OCI-LY7 (cell line): ENCODE data around the gene CNTN4. TPM values are rescaled to one million over a fixed set of nuclear protein-coding genes. Genes with fewer than 3 reads are reported as not detected.

Source experiments
- BruUV-seq: library from RNA; stranded (reverse); fragments of 400-500 nt; replicated peaks from 2 replicates; lab custom pipeline; 2021; lab: Mats Ljungman, UMichigan
- CTCF ChIA-PET: fragments of 300-600 bp; sonication (Branson Sonifier 250); formaldehyde crosslinking; loops from one replicate; lab custom pipeline; 2022; ENCODE audit warnings: antibody characterized with exemption; ENCODE audit not compliant: unreplicated experiment; lab: Charles Lee
- POLR2A ChIA-PET: fragments of 300-600 bp; sonication (Branson Sonifier 250); formaldehyde crosslinking; loops from one replicate; lab custom pipeline; 2022; ENCODE audit warnings: antibody characterized with exemption; lab: Charles Lee
- DNase-seq: peaks from one replicate; pipeline ENCODE4 v3.0.0-alpha.2; 2015; ENCODE audit warnings: low spot score
- H2AFZ ChIP-seq: fragments of 200-600 bp; sonication (generic), shearing (Covaris generic); 2 replicates; pipeline ENCODE4 v1.6.1; 2014; ENCODE audit warnings: mild to moderate bottlenecking, antibody characterized with exemption, low read length, moderate library complexity
- H3K27ac ChIP-seq: fragments of 200-600 bp; sonication (generic); 2 replicates; pipeline ENCODE4 v1.5.1; 2014; ENCODE audit warnings: mixed run types, low read depth, mild to moderate bottlenecking, moderate library complexity, low read length, inconsistent platforms; ENCODE audit not compliant: poor library complexity, severe bottlenecking
- H3K36me3 ChIP-seq: fragments of 200-600 bp; sonication (generic); 2 replicates; pipeline ENCODE4 v1.6.1; 2014; ENCODE audit warnings: mild to moderate bottlenecking, antibody characterized with exemption, low read length, moderate library complexity, mixed read lengths; ENCODE audit not compliant: insufficient read depth
- H3K4me1 ChIP-seq: fragments of 200-600 bp; sonication (generic); 2 replicates; pipeline ENCODE4 v1.5.1; 2014; ENCODE audit warnings: mild to moderate bottlenecking, low read length; ENCODE audit not compliant: insufficient read depth, poor library complexity, severe bottlenecking
- H3K4me2 ChIP-seq: fragments of 200-600 bp; sonication (generic); 2 replicates; pipeline ENCODE4 v1.6.1; 2014; ENCODE audit warnings: mild to moderate bottlenecking, low read length
- H3K4me3 ChIP-seq: fragments of 200-600 bp; sonication (generic); 2 replicates; pipeline ENCODE4 v1.5.1; 2014; ENCODE audit warnings: mild to moderate bottlenecking, low read depth, low read length; ENCODE audit not compliant: poor library complexity, severe bottlenecking
- H3K79me2 ChIP-seq: fragments of 200-600 bp; sonication (generic); 2 replicates; pipeline ENCODE4 v1.6.1; 2016; ENCODE audit warnings: low read depth, mild to moderate bottlenecking, low read length, moderate library complexity, mixed read lengths; ENCODE audit not compliant: insufficient read depth
- H3K9me2 ChIP-seq: fragments of 200-600 bp; sonication (generic); 2 replicates; pipeline ENCODE4 v1.6.1; 2016; ENCODE audit warnings: mild to moderate bottlenecking, low read length, mixed read lengths; ENCODE audit not compliant: insufficient read depth
- H3K9me3 ChIP-seq: fragments of 200-600 bp; sonication (generic); 2 replicates; pipeline ENCODE4 v1.6.1; 2014; ENCODE audit warnings: mild to moderate bottlenecking, mixed run types, low read length, mixed read lengths
- H4K20me1 ChIP-seq: fragments of 200-600 bp; sonication (generic); 2 replicates; pipeline ENCODE4 v1.6.1; 2014; ENCODE audit warnings: mild to moderate bottlenecking, antibody characterized with exemption, low read length, moderate library complexity, mixed read lengths; ENCODE audit not compliant: insufficient read depth
- EZH2phosphoT487 ChIP-seq: fragments of 200-600 bp; sonication (generic); IDR thresholded peaks from 2 replicates; pipeline ENCODE4 v1.6.1; 2018; ENCODE audit warnings: low read depth, borderline replicate concordance, mild to moderate bottlenecking, mixed run types, antibody characterized with exemption, low read length, moderate library complexity, mixed read lengths
- intact Hi-C: fragments of 100-400 bp; cut with micrococcal nuclease; formaldehyde crosslinking; loops from one replicate; pipeline ENCODE4 v1.10.0; 2022; ENCODE audit not compliant: unreplicated experiment
- total RNA-seq, 2 experiments: library from RNA; depleted of rRNA in 1 of 2; stranded (reverse); fragments of >200 nt in 1 of 2; shearing (Covaris generic) in 1 of 2; gene quantifications; 2 replicates each; pipeline ENCODE4 v1.2.3, GENCODE V29; 2014 to 2022
- TF ChIP-seq, protein P1 (sequence below): fragments of 200-600 bp; sonication (generic); conservative IDR thresholded peaks from 2 replicates; pipeline ENCODE4 v1.5.1; 2014; ENCODE audit warnings: mild to moderate bottlenecking, antibody characterized with exemption, low read length, moderate library complexity, mixed read lengths

The CNTN4 gene
- total RNA-seq, 2 experiments from 2014 or later, result not detected

DNA sequence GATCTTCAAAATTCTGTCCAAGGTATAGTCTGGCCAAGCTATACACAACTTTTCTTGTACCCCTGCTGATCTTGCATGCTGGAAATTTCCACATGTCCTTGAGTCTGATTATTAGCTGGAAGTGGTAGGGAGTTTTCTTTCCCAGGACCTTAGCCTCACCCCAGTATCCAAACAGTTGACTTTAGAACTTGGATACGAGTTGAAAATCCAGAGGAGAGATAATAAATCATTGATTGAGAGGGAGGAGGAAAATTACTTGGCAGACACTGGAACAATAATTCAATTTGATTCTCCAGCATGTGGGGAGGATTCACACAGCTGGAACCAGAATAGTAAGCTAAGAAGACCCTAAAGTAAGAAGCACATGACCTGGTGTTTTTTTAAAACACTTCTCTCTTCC, 895.1 kb downstream of the CNTN4 start:
- Histone ChIP-seq H3K9me2 (no peaks in the 10 kb centered on the region), H2AFZ (no peak overlapping the region), H3K9me3 (no peaks in the 10 kb centered on the region), H4K20me1 (no peaks in the 10 kb centered on the region), H3K4me2 (no peak overlapping the region), H3K4me3 (no peak overlapping the region), H3K79me2 (no peaks in the 10 kb centered on the region), H3K27ac (no peak overlapping the region), H3K4me1 (no peaks in the 10 kb centered on the region), H3K36me3 (no peaks in the 10 kb centered on the region)
- POLR2A ChIA-PET, result no interaction called here
- CTCF ChIA-PET, result no interaction called here
- TF ChIP-seq, protein P1, sequence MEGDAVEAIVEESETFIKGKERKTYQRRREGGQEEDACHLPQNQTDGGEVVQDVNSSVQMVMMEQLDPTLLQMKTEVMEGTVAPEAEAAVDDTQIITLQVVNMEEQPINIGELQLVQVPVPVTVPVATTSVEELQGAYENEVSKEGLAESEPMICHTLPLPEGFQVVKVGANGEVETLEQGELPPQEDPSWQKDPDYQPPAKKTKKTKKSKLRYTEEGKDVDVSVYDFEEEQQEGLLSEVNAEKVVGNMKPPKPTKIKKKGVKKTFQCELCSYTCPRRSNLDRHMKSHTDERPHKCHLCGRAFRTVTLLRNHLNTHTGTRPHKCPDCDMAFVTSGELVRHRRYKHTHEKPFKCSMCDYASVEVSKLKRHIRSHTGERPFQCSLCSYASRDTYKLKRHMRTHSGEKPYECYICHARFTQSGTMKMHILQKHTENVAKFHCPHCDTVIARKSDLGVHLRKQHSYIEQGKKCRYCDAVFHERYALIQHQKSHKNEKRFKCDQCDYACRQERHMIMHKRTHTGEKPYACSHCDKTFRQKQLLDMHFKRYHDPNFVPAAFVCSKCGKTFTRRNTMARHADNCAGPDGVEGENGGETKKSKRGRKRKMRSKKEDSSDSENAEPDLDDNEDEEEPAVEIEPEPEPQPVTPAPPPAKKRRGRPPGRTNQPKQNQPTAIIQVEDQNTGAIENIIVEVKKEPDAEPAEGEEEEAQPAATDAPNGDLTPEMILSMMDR, result no peak
- no peak for TF ChIP-seq EZH2phosphoT487
- no TSS peak for BruUV-seq
- DNase-seq, result no peak
- intact Hi-C loops, result loop anchor here (1.0 kb wide), 1 partner anchor 33 kb away; no protein-coding TSS in a partner anchor

DNA sequence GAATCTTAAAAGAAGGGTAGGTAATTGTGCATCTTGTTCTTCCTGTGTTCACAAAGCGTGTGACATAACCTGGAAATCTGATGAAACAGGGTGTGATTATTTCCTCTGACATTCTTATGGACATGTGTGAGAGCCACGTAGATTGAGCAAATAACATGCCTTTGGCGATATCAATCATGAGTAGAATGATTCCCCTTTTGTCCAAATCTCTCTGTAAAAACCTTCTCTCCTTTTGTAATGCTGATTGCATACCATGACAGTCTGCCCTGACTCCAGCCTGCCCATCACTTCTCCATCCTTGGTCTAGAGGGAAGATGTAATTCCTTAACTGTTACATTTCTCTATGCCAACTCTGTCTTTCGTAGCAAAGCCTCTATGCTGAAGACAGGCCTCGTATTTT, 896.5 kb downstream of the CNTN4 start:
- no TSS peak for BruUV-seq
- no peak overlapping the region for H2AFZ ChIP-seq
- CTCF ChIA-PET, result no interaction called here

DNA sequence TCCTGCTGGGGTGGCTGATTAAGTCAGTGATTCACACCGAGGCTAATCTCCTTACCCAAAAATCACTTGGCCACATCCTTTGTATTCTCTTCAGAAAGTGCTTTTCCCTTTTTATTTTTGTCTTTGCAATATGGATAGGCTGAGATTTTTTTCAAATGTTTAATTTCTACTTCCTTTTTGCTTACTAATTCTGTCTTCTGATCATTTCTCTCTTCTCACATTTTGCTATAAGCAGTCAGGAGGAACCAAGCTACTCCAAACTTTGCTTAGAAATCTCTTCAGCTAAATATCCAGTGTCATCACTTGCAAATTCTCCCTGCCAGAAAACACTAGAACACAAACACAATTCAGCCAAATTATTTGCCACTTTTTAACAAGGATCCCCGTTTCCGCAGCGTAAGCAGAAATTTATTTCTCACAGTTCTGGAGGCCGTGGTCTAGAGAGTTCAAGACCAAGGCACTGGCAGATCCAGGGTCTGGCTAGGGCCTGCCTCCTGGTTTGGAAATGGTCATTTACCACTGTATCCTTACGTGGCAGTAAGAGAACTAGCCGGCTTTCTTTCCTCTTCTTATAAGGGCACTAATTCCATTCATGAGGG, 906.6 kb downstream of the CNTN4 start:
- no peaks in the 10 kb centered on the region for H3K79me2 ChIP-seq
- no peaks in the 10 kb centered on the region for H3K9me2 ChIP-seq
- CTCF ChIA-PET, result no interaction called here
- TF ChIP-seq, protein P1, result no peak
- no peak for TF ChIP-seq EZH2phosphoT487
- H3K9me3 ChIP-seq, result no peaks in the 10 kb centered on the region
- DNase-seq, result no peak
- intact Hi-C loops, result no loop called here
- H2AFZ ChIP-seq, result no peak overlapping the region
- POLR2A ChIA-PET, result interaction anchor here (0.6 kb wide), 1 partner anchor 353 kb away, joined by 3 read pairs; no protein-coding TSS in a partner anchor
- H4K20me1 ChIP-seq, result no peaks in the 10 kb centered on the region
- no peak overlapping the region for H3K4me3 ChIP-seq
- no peaks in the 10 kb centered on the region for H3K36me3 ChIP-seq
- H3K27ac ChIP-seq, result no peak overlapping the region
- BruUV-seq, result no TSS peak
- H3K4me1 ChIP-seq, result no peaks in the 10 kb centered on the region
- no peak overlapping the region for H3K4me2 ChIP-seq

More for the DNA sequence above, 896.5 kb downstream of the CNTN4 start:
- Histone ChIP-seq H4K20me1 (no peaks in the 10 kb centered on the region), H3K9me2 (no peaks in the 10 kb centered on the region), H3K27ac (no peak overlapping the region), H3K4me2 (no peak overlapping the region), H3K9me3 (no peaks in the 10 kb centered on the region), H3K4me3 (no peak overlapping the region), H3K36me3 (no peaks in the 10 kb centered on the region), H3K79me2 (no peaks in the 10 kb centered on the region), H3K4me1 (no peaks in the 10 kb centered on the region)
- intact Hi-C loops, result no loop called here
- no peak for DNase-seq
- TF ChIP-seq, protein P1, result no peak
- TF ChIP-seq EZH2phosphoT487, result no peak
- POLR2A ChIA-PET, result no interaction called here
